Lower leg skin (tissue), 4 donors: ENCODE results near the gene CCDC93. TPM values are rescaled to one million over a fixed set of nuclear protein-coding genes. Genes with fewer than 3 reads are reported as not detected.

Experiments
- DNase-seq, 2 donors: peaks; one replicate each; pipeline ENCODE4 v3.0.0-alpha.2; 2019; ENCODE audit warnings: low spot score in 2 of 2
- H3K4me3 ChIP-seq: fragments of 200-600 bp; sonication (generic); 2 replicates; pipeline ENCODE4 v1.5.1; 2017; ENCODE audit warnings: mild to moderate bottlenecking, low read depth; ENCODE audit not compliant: poor library complexity, severe bottlenecking
- CTCF ChIP-seq, 3 donors: fragments of 450-650 bp; IDR thresholded peaks; one replicate each; pipeline ENCODE4 v1.5.1; 2016; ENCODE audit warnings: antibody characterized with exemption in 3 of 3, mild to moderate bottlenecking in 3 of 3, moderate library complexity in 2 of 3
- POLR2A ChIP-seq, 2 donors: fragments of 450-650 bp; IDR thresholded peaks; one replicate each; pipeline ENCODE4 v1.6.1; 2016 to 2017; ENCODE audit warnings: antibody characterized with exemption in 2 of 2, mild to moderate bottlenecking in 1 of 2, moderate library complexity in 1 of 2
- WGBS, 2 donors: methylation state at CpG; one replicate each; pipeline ENCODE4 v1.1.5; 2018; 5-methylcytosine and 5-hydroxymethylcytosine counted together
- intact Hi-C: fragments of 100-400 bp; cut with DNase I; formaldehyde crosslinking; loops from one replicate; pipeline ENCODE4 v1.15.0; 2023; ENCODE audit warnings: low total_unique reads
- total RNA-seq, 4 donors: library from RNA; depleted of rRNA; stranded (reverse); fragments of >200 nt; gene quantifications; one replicate each; pipeline ENCODE4 v1.1.0, GENCODE V29; 2016

Gene CCDC93
- total RNA-seq, 4 donors from 2014 or later = 11.8 to 26.2 (median 20.0) TPM

- TF ChIP-seq POLR2A (IDR thresholded peaks at IDR 0.05) = no peak
- WGBS, 2 donors = 91% methylated on average over 3 of the region's 3 CpGs
- no peak overlapping the region for H3K4me3 ChIP-seq
- intact Hi-C loops = no loop called here
- no peak for DNase-seq
Observed at GRCh38 chr2:117921520-117921919, 92.3 kb downstream of the CCDC93 start.

GRCh38 chr2:117918608-117919007, 95.3 kb downstream of the CCDC93 start:
- intact Hi-C loops = no loop called here
- no peak for TF ChIP-seq POLR2A (IDR thresholded peaks at IDR 0.05)
- TF ChIP-seq CTCF (IDR thresholded peaks at IDR 0.05) = no peak
- DNase-seq = no peak
- H3K4me3 ChIP-seq = no peak overlapping the region
- WGBS, 2 donors = 92 to 97% methylated on average over 7 of the region's 7 CpGs

GRCh38 chr2:117917223-117917917, 96.5 kb downstream of the CCDC93 start:
- TF ChIP-seq POLR2A (IDR thresholded peaks at IDR 0.05) (no peak), CTCF (IDR thresholded peaks at IDR 0.05) (no peak)
- intact Hi-C loops = no loop called here
- no peak for DNase-seq
- WGBS, 2 donors = 95 to 97% methylated on average over 19 of the region's 19 CpGs
- no peak overlapping the region for H3K4me3 ChIP-seq

GRCh38 chr2:117902933-117903332, 110.9 kb downstream of the CCDC93 start:
- DNase-seq = no peak
- no peak overlapping the region for H3K4me3 ChIP-seq
- intact Hi-C loops = no loop called here
- no peak for TF ChIP-seq CTCF (IDR thresholded peaks at IDR 0.05)
- no peak for TF ChIP-seq POLR2A (IDR thresholded peaks at IDR 0.05)
- WGBS, 2 donors = 90% methylated on average over 7 of the region's 7 CpGs

- DNase-seq = no peak
- no peak overlapping the region for H3K4me3 ChIP-seq
- TF ChIP-seq POLR2A (IDR thresholded peaks at IDR 0.05) (no peak), CTCF (IDR thresholded peaks at IDR 0.05) (no peak)
- WGBS, 2 donors = 70 to 79% methylated on average over 1 of the region's 1 CpG
- intact Hi-C loops = no loop called here
Observed at GRCh38 chr2:117888897-117889296, 125.0 kb downstream of the CCDC93 start.

- intact Hi-C loops = no loop called here
- 47 to 64% methylated on average over 2 of the region's 2 CpGs for WGBS, 2 donors
- TF ChIP-seq POLR2A (IDR thresholded peaks at IDR 0.05) (no peak), CTCF (IDR thresholded peaks at IDR 0.05) (no peak)
Observed at GRCh38 chr2:117885308-117885707, 128.6 kb downstream of the CCDC93 start.

More at GRCh38 chr2:117885308-117885707, 128.6 kb downstream of the CCDC93 start:
- no peak overlapping the region for H3K4me3 ChIP-seq
- DNase-seq = no peak
